HK-2 (cell line): ENCODE measurements around the gene FAM83G.
"Not testable (repeated sequence)": the region's sequence is repeated elsewhere in the genome, so short reads cannot be mapped to it uniquely, and the experiment has no call there.

Experiments
- DNase-seq: peaks from one replicate; pipeline ENCODE4 v3.0.0-alpha.2; 2018; ENCODE audit not compliant: unreplicated experiment

FAM83G gene, protein sequence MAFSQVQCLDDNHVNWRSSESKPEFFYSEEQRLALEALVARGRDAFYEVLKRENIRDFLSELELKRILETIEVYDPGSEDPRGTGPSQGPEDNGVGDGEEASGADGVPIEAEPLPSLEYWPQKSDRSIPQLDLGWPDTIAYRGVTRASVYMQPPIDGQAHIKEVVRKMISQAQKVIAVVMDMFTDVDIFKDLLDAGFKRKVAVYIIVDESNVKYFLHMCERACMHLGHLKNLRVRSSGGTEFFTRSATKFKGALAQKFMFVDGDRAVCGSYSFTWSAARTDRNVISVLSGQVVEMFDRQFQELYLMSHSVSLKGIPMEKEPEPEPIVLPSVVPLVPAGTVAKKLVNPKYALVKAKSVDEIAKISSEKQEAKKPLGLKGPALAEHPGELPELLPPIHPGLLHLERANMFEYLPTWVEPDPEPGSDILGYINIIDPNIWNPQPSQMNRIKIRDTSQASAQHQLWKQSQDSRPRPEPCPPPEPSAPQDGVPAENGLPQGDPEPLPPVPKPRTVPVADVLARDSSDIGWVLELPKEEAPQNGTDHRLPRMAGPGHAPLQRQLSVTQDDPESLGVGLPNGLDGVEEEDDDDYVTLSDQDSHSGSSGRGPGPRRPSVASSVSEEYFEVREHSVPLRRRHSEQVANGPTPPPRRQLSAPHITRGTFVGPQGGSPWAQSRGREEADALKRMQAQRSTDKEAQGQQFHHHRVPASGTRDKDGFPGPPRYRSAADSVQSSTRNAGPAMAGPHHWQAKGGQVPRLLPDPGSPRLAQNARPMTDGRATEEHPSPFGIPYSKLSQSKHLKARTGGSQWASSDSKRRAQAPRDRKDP

GRCh38 chr17:19004421-19005136, at the start of gene FAM83G:
Gene FAM83G, minus strand, starts transcription at chr17:19004764. Its CDS starts 723 bp downstream, at chr17:19004041.
- no peak for DNase-seq

- DNase-seq = not testable (repeated sequence)
These were observed 44.3 kb upstream of the FAM83G start for GRCh38 chr17:19048826-19049225.

DNA sequence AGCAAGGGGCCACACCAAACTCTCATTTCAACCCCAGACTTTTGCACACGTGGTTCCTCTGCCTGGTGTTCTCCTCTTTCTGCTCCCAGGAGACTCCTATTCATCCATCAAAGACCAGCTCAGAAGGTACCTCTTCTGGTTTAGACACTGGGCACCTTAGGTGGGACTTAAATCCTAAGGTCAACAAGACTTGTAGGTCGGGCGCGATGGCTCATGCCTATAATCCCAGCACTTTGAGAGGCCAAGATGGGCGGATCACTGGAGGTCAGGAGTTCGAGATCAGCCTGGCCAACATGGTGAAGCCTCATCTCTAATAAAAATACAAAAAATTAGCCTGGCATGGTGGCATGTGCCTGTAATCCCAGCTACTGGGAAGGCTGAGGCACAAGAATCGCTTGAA, 42.9 kb upstream of the FAM83G start:
- DNase-seq = not testable (repeated sequence)

DNA sequence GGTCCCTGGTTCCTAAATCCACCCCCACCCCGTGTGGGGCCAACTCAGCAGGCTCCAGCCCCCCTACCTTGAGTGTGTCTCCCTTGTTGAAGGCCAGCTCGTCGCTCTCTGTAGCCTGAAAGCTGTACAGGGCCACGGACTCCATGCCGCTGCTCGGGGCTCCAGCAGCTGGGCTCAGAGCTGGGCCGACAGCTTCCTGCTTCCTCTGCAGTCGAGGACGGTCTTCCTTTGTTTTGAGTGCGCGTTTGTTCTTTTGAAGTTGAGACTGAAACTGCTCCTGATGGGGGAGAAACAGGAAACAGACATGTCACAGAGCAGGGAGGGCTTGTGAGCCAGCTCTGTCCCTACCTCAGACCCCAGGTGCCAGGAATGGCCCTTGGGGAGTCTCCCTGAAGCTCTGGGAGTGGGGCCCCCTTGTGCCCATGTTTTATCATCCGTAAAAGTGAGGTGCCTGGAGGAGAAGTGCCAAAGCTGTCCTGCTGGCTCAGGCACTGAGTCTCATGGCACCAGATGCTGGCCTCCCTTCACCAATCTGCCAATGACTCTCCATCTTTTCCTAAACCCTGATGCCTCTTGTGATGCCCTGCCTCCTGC, 42.3 kb upstream of the FAM83G start, which contains the start of gene GRAP:
TSS of gene GRAP (minus strand) at position 176 of the 594 bp plus-strand sequence. CDS start at position 145, 31 bp downstream.
- not testable (repeated sequence) for DNase-seq

GRCh38 chr17:19044643-19045042, 40.1 kb upstream of the FAM83G start:
- not testable (repeated sequence) for DNase-seq

GRCh38 chr17:19043032-19043431, 38.5 kb upstream of the FAM83G start:
- not testable (repeated sequence) for DNase-seq

DNA sequence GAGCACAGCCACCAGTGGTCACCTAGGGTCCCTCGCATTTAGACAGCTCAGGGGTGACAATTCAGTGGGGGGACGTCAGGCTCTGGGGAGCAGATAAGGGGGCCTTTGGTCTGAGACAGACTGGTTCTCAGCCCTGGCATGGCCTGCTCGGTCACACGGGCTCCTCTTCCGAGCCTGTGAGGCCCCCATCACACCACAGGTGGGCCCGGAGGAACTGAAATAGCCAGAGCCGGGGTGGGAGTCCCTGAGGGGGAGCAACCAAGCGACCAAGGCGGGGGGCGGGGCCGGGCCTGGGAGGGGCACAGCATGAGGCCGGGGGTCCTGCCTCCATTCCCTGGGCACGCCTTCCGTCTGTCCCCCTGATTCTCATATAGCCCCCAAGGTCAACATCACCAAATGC, 37.8 kb upstream of the FAM83G start:
- DNase-seq = not testable (repeated sequence)

- DNase-seq = not testable (repeated sequence)
These were observed 37.3 kb upstream of the FAM83G start for GRCh38 chr17:19041871-19042270.

DNA sequence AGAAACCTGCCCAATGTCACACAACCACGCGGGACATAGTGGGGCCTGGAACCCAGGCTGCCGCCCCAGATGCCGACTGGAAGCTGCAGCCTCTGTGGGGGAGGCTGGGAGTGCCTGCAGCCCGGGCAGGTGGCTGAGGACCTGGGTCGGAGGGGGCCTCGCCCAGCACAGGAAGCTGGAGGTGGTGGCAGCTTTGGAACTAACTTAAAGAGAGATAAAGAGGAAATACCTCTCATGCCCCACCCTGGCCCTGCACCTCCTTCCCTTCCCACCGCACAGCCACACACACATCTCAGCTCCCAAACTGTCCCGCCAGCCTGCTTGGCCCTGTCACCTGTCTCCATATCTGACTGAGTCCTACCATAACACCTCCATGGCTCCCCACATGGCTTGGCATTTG, 35.8 kb upstream of the FAM83G start:
- not testable (repeated sequence) for DNase-seq

DNA sequence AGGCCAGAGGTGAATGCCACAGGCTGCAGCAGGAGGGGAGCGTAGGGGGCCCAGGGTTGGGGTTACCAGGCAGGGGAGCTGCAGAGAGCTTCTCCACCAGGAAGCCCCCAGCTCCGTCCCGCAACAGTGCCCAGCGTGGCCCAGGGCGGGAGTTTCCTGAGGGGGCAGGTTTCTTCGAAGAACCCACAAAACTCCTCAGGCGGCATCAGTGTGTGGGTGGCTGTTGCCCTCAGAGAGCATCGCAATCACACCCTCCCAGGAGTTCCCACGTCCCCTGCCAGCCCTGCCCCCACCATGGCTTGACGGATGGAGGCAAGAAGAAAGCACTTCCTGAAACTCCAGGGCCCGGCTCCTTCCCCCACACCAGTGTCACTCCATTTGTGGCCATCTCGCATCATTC, 34.2 kb upstream of the FAM83G start:
- DNase-seq = not testable (repeated sequence)

DNA sequence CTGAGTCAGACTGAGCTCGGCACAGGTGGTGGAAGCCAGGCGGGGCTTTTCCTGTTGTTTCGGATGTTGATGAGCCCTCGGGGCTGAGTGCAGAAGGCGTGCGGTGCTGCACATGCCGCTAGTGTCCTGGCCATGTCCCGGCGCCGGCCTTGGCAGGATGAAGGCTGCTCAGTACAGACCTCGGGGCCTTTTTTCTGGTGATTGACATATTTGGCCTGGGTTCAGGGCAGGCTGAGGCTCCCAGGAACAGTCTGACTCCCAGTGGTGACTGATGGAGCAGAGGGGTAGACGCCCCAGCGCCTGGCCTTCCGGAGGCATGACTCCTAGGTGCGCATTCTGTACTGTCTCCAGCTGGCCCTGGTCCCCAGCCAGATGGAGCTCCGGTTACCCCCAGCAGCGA, 33.4 kb upstream of the FAM83G start:
- DNase-seq = not testable (repeated sequence)

DNA sequence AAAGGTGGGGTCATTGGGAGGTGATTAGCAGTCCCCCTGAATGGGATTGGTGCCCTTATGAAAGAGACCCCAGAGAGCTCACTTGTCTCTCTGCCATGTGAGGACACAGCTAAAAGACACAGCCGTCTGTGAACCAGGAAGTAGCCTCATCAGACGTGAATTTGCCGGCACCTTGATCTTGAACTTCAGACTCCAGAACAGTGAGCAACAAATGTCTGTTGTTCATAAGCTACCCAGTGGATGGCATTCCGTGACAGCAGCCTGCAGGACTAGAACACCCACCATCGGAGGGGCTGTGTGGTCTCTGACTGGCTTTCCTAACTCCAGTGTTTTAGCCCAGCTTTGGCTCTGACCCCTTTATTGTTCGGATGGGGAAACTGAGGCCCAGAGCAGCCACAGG, 33.0 kb upstream of the FAM83G start:
- DNase-seq = not testable (repeated sequence)

DNA sequence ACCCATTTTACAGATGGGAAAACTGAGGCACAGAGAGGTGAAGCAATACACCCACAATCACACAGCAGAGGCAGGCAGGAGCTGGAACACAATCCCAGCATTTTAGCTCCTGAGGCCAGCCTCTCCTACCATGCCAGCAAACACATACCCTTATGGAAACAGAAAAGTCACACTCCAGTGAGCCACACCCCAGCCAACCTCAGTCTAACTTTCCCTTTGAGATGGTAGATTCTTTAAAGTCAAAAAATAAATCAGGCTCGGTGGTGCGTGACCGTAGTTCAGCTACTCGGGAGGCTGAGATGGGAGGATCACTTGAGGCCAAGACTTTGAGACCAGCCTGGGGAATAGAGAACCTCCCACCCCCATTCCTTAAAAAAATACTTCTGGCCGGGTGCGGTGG, 31.6 kb upstream of the FAM83G start:
- DNase-seq = not testable (repeated sequence)

DNA sequence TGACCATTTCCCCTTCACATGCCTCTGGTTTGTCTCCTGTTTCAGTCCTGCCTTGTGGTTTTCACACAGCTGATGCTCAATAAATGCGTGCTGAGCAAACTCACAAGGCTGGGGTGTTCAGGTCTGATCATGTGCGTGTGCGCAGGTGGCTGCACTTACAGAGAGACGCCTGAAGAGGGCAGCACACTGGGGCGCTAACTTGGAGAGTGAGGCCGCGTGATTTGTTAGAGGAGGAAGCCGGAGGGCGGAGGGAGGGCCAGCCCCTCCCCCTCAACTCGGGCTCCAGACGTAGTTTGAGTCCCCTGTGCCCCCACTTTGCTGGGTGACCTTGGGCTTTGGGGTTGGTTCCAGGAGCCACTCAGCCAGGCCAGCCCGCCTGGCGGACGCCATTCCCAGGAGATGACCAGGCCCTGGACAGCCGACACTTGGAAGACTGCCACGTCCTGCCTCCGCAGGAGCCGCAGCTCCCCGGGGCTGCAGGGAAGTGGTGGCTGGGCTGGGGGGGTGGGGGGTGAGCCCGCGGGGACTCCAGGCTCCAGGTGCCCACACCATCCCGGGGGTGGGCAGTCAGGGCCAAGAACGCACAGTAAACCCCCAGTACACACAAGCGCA, 27.9 kb upstream of the FAM83G start:
- DNase-seq = not testable (repeated sequence)

- DNase-seq = not testable (repeated sequence)
These were observed 27.2 kb upstream of the FAM83G start for GRCh38 chr17:19031729-19032128.

- not testable (repeated sequence) for DNase-seq
These were observed 26.3 kb upstream of the FAM83G start for GRCh38 chr17:19030771-19031449.

- not testable (repeated sequence) for DNase-seq
These were observed 25.2 kb upstream of the FAM83G start for GRCh38 chr17:19029740-19030139.

GRCh38 chr17:19028671-19029070, 24.1 kb upstream of the FAM83G start:
- DNase-seq = not testable (repeated sequence)

DNA sequence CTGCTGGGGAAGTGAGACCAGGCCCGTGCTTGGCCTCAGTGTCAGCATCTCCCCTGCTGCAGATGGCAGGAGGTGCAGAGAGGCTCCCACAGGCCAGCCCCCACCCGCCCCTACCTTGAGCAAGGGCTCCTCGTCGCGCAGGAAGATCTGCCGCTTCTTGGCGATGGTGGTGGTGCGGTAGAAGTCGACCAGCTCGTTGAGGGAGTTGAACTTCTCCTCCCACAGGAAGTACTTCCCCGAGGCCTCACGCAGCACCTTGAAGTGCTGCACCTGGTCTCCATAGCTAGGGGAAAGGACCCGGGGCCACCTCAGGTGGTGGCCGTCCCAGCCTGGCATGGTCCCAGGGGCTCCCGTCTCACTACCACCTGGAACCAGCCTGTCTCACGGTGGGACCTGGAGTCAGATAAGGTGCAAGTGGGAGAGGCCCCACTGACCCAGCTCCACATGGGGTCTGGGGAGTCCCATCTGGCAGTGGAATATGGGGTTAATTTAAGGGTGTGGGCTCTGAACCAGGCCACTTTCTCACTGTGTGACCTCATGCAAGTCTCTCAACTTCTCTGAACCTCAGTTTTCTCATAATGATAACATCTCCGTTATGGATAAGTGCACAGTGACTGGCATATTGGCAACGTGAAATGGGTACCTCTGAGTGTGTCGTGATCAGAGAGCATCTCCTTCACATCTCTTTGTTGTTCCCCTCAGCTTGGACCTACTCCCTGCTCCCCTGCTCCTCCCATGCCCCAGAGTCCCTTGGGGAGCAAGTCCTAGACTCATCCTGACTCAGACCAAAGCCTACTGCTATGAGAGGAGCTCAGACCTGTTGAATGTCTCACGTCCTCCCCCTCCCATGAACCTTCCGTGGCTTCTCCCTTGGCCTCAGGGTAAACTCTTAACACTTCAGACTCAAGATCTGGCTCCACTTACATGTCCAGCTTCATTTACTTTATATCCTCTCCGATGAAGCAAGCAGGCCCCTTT, 19.8 kb upstream of the FAM83G start:
- no peak for DNase-seq
